Neuron (in vitro differentiated cells): ENCODE data around the gene DHRSX.
"Not testable (repeated sequence)": the region's sequence is repeated elsewhere in the genome, so short reads cannot be mapped to it uniquely, and the experiment has no call there.

ENCODE experiments used
- H2AFZ ChIP-seq: one replicate; pipeline ENCODE4 v1.6.1; 2013; ENCODE audit warnings: low read depth, mild to moderate bottlenecking, inconsistent platforms, low read length, moderate library complexity
- H3K27me3 ChIP-seq: one replicate; pipeline ENCODE4 v1.6.1; 2013; ENCODE audit warnings: low read length; ENCODE audit not compliant: insufficient read depth
- H3K36me3 ChIP-seq: one replicate; pipeline ENCODE4 v1.6.1; 2013; ENCODE audit warnings: low read length; ENCODE audit not compliant: insufficient read depth
- H3K4me1 ChIP-seq: one replicate; pipeline ENCODE4 v1.6.1; 2013; ENCODE audit warnings: low read length; ENCODE audit not compliant: insufficient read depth
- H3K4me3 ChIP-seq: 2 replicates; pipeline ENCODE4 v1.5.1; 2013; ENCODE audit warnings: mild to moderate bottlenecking, low read length, moderate library complexity
- H3K9me3 ChIP-seq: one replicate; pipeline ENCODE4 v1.6.1; 2013; ENCODE audit warnings: low read length

The DHRSX gene

DNA sequence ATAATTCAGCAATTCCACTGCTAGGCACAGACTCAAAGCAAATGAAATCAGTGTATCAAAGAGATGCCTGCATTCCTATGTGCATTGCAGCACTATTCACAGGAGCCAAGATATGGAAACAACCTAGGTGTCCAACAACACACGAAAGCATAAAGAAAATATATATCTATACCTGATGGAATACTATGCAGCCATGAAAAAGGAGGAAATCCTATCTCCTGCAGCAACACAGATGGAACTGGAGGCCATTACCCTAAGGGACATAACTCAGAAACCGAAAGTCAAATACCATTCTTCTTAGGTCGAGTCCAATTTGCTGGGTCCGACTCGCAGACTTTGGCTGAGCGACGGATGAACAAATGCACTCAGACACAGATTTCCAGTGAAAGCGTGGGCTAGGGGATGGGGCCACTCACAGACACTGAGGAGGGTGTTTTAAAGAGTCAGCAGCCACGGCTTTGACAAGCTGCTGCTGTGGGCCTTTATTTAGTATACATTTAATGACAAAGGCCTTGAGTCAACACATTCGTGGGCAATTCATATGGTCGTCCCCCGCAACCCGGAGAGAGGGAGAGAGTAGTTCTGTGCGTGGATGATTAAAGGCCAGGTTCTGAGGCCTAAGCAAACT, 93.8 kb downstream of the DHRSX start:
- H3K4me3 ChIP-seq: no peak overlapping the region
- H3K9me3 ChIP-seq: peaks cover 16% of the 10 kb centered on the region
- H3K4me1 ChIP-seq: peaks cover 2% of the 10 kb centered on the region
- no peaks in the 10 kb centered on the region for H3K27me3 ChIP-seq
- H3K36me3 ChIP-seq: peaks cover 9% of the 10 kb centered on the region
- H2AFZ ChIP-seq: no peak overlapping the region

DNA sequence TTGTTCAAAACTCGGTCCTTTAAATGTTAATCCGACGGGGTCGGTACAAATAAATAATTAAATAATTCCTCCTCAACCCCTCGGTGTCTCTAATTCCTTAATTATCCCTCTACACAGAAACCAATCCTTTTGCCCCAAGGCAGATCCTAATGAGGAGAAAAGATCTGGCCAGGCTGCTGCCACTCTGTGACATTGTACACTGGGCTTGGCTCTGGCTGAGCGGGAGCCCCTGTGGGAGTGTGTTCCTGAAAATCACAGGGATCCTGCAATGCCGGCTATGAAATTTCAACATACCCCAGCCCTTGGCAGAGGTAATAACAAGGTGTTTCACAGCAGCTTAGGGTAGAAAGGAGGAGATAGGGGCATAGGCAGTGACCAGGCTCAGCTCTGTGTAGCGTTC, 96.0 kb downstream of the DHRSX start:
- Histone ChIP-seq H3K27me3 (no peaks in the 10 kb centered on the region), H2AFZ (no peak overlapping the region), H3K36me3 (peaks cover 9% of the 10 kb centered on the region)

DNA sequence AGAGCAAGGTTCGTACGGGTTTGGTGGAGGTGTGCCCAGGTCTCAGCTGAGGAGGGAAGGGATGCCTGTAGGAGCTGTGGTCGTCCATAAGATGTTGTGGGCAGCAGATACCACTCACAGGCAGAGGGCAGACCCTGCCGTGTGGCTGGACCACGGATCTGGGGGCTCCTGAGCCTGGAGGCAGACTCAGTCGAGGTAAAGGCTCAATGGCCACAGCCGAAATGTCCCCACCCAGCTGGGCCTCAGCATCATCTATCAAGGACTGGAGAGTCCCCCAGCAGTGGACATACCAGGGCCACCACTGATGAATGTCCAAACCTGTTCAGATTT, 98.5 kb downstream of the DHRSX start:
- no peak overlapping the region for H2AFZ ChIP-seq
- peaks cover 4% of the 10 kb centered on the region for H3K4me1 ChIP-seq
- peaks cover 7% of the 10 kb centered on the region for H3K9me3 ChIP-seq
- no peaks in the 10 kb centered on the region for H3K27me3 ChIP-seq
- no peak overlapping the region for H3K4me3 ChIP-seq
- H3K36me3 ChIP-seq: peaks cover 4% of the 10 kb centered on the region

More for the DNA sequence above, 96.0 kb downstream of the DHRSX start:
- Histone ChIP-seq H3K9me3 (peaks cover 13% of the 10 kb centered on the region), H3K4me1 (peaks cover 4% of the 10 kb centered on the region), H3K4me3 (no peak overlapping the region)

GRCh38 chrX:2401590-2402360, 99.0 kb downstream of the DHRSX start:
- Histone ChIP-seq H3K36me3 (peaks cover 2% of the 10 kb centered on the region), H3K4me1 (peaks cover 4% of the 10 kb centered on the region), H3K9me3 (peaks cover 2% of the 10 kb centered on the region), H3K4me3 (no peak overlapping the region), H3K27me3 (no peaks in the 10 kb centered on the region), H2AFZ (no peak overlapping the region)

- no peaks in the 10 kb centered on the region for H3K27me3 ChIP-seq
- no peak overlapping the region for H3K4me3 ChIP-seq
- H3K4me1 ChIP-seq: peaks cover 4% of the 10 kb centered on the region
- no peak overlapping the region for H2AFZ ChIP-seq
- no peaks in the 10 kb centered on the region for H3K9me3 ChIP-seq
- H3K36me3 ChIP-seq: no peaks in the 10 kb centered on the region
Observed at GRCh38 chrX:2401201-2401589, 99.6 kb downstream of the DHRSX start.

GRCh38 chrX:2398064-2398656, 102.6 kb downstream of the DHRSX start:
- Histone ChIP-seq H3K36me3 (no peaks in the 10 kb centered on the region), H3K4me3 (no peak overlapping the region), H2AFZ (no peak overlapping the region), H3K9me3 (peaks cover 2% of the 10 kb centered on the region), H3K27me3 (no peaks in the 10 kb centered on the region), H3K4me1 (peaks cover 4% of the 10 kb centered on the region)

DNA sequence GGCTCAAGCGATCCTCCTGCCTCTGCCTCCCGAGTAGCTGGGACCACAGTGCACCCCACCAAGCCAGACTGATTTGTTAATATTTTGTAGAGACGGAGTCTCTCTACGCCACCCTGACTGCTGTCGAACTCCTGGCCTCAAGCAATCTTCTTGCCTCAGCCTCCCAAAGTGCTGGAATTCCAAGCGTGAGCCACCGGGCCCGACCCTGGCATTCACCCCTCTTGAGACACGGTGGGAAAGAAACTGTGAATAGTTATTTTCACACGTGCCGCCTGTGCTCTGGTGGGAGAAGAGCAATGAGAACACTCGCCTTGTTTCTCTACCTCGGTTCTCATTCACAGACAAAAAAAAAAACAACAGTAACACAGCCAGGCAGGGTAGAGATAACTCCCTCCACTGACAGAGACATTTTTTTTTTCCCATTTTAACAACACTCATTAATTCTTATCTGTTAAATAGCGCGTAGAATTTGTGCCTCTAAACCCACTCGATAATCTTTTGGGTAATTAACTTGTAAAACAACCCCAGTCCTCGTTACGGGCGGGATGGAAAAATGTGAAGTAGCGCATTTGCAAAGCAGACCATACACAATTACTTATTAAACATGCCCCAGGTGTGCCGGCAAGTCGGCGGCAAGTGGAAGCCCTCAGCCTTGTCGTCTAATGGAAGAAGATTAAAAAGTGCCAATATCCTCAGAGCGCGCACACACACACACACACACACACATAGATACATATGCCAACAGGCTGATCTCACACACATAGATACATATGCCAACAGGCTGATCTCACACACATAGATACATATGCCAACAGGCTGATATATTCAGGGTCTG, 103.3 kb downstream of the DHRSX start:
- Histone ChIP-seq H3K4me1 (peaks cover 4% of the 10 kb centered on the region), H2AFZ (no peak overlapping the region), H3K9me3 (peaks cover 2% of the 10 kb centered on the region), H3K4me3 (no peak overlapping the region), H3K27me3 (no peaks in the 10 kb centered on the region), H3K36me3 (no peaks in the 10 kb centered on the region)

DNA sequence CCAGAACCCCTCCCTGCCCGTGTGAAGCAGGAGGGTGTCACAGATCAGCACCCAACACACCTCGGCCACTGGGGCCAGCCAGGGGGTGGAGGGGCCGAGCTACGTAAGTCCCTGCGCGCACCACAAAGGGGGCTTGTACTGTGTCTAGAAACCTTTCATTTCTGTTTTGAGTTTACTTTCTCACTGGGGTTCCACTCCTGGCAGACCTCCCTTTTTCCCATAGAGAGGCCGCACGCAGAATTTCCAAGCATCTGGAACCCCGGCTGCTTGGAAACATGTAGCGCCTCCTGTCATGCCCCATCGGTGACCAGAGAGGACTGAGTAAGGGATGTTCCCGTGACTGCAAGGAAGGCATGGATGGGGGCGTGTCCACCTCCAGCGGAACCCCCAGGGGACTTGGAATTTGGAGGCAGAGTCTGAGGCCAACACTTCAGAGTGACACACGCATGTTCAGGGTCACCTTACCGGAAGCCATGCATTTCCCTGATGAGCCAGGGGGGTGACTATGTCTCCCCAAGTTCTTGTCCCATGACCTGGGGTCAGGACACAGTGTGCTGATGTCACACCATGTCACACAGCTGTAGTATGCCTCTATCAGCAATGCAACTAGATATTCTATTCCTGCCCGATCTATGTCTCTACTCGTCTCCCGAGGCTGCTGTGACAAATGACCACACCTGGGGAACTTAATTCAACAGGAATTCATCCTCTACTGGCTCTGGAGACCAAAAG, 105.3 kb downstream of the DHRSX start:
- H3K9me3 ChIP-seq: peaks cover 10% of the 10 kb centered on the region
- no peaks in the 10 kb centered on the region for H3K27me3 ChIP-seq
- no peak overlapping the region for H3K4me3 ChIP-seq
- H3K36me3 ChIP-seq: no peaks in the 10 kb centered on the region
- H2AFZ ChIP-seq: no peak overlapping the region
- no peaks in the 10 kb centered on the region for H3K4me1 ChIP-seq

- H3K4me3 ChIP-seq: no peak overlapping the region
- H2AFZ ChIP-seq: no peak overlapping the region
- H3K4me1 ChIP-seq: no peaks in the 10 kb centered on the region
- H3K9me3 ChIP-seq: peaks cover 10% of the 10 kb centered on the region
- no peaks in the 10 kb centered on the region for H3K36me3 ChIP-seq
- no peaks in the 10 kb centered on the region for H3K27me3 ChIP-seq
Observed at GRCh38 chrX:2391869-2392606, 108.7 kb downstream of the DHRSX start.

DNA sequence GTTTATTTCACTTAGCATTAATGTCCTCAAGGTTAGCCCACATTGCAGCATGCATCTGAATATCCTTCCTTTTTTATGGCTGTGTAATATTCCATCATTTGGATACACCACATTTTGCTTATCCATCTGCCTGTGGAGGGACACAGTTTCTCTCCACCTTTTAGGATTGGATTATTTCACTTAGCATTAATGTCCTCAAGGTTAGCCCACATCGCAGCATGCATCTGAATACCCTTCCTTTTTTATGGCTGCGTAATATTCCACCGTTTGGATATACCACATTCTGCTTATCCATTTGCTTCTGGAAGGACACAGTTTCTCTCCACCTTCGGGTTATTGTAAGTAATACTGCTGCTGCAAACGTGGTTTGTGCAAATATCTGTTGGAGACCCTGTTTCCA, 110.0 kb downstream of the DHRSX start:
- Histone ChIP-seq H3K36me3 (no peaks in the 10 kb centered on the region), H3K4me3 (no peak overlapping the region), H3K9me3 (peaks cover 10% of the 10 kb centered on the region), H2AFZ (no peak overlapping the region), H3K27me3 (no peaks in the 10 kb centered on the region), H3K4me1 (no peaks in the 10 kb centered on the region)

DNA sequence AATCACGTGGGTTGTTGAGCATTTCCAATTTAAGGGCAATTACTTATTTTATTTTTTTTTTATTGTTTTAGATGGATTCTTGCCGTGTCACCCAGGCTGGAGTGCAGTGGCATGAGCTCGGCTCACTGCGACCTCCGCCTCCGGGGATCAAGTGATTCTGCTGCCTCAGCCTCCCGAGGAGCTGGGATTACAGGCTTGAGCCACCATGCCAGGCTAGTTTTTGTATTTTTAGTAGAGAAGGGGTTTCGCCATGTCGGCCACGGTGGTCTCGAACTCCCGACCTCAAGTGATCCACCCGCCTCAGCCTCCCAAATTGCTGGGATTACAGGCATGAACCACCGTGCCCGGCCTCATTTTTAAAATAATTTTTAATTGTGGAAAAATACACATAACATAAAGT, 111.0 kb downstream of the DHRSX start:
- H3K36me3 ChIP-seq, H3K27me3 ChIP-seq, H3K4me1 ChIP-seq, H3K4me3 ChIP-seq, H2AFZ ChIP-seq, H3K9me3 ChIP-seq: not testable (repeated sequence)

- no peak overlapping the region for H3K4me3 ChIP-seq
- H3K27me3 ChIP-seq: no peaks in the 10 kb centered on the region
- no peak overlapping the region for H2AFZ ChIP-seq
- H3K4me1 ChIP-seq: no peaks in the 10 kb centered on the region
- peaks cover 8% of the 10 kb centered on the region for H3K9me3 ChIP-seq
- no peaks in the 10 kb centered on the region for H3K36me3 ChIP-seq
Observed at GRCh38 chrX:2389324-2389723, 111.5 kb downstream of the DHRSX start.
